Measurements from ENCODE around the gene PPP1R11.

GRCh38 chr6:30035784-30036183 is 31.2 kb upstream of the PPP1R11 start:
- no peak for TF ChIP-seq CTCF (optimal IDR thresholded peaks at IDR 0.05 in 1 of 3, IDR thresholded peaks at IDR 0.05 in 1 of 3, conservative IDR thresholded peaks at IDR 0.05 in 1 of 3; ENCODE audit: extremely low read depth in 1 of 3, insufficient read depth in 2 of 3, low read length in 3 of 3)
- TF ChIP-seq EZH2 (IDR thresholded peaks at IDR 0.05; ENCODE audit: low read length), result no peak
